ENCODE measurements around the gene DLGAP1.

The DLGAP1 gene

GRCh38 chr18:3855966-3856365 lies 599.1 kb downstream of the DLGAP1 start:
- H3K27ac ChIP-seq (ENCODE audit: low read depth, low read length, poor library complexity, severe bottlenecking) = no peak overlapping the region
- no peaks in the 10 kb centered on the region for H3K4me1 ChIP-seq (ENCODE audit: insufficient read depth, low read length, severe bottlenecking)
- no peaks in the 10 kb centered on the region for H4K20me1 ChIP-seq (ENCODE audit: insufficient read depth, low read length)
- no peaks in the 10 kb centered on the region for H3K27me3 ChIP-seq (ENCODE audit: insufficient read depth, low read length)
- no peaks in the 10 kb centered on the region for H3F3A ChIP-seq (ENCODE audit: insufficient read depth, low read length)
- H3K4me3 ChIP-seq (ENCODE audit: low read depth, low read length, poor library complexity, severe bottlenecking) = no peak overlapping the region
- no peaks in the 10 kb centered on the region for H3K79me2 ChIP-seq (ENCODE audit: insufficient read depth, low read length)
- H3K9me2 ChIP-seq (ENCODE audit: low read depth, low read length) = no peaks in the 10 kb centered on the region
- no peak overlapping the region for H3K9ac ChIP-seq (ENCODE audit: low read length)
- H3K36me3 ChIP-seq (ENCODE audit: insufficient read depth, low read length) = no peaks in the 10 kb centered on the region; the same call in 1 of the 2 replicates
- TF ChIP-seq EZH2 (IDR thresholded peaks at IDR 0.05; ENCODE audit: borderline replicate concordance, low read length) = no peak
- no peak for TF ChIP-seq CTCF (IDR thresholded peaks at IDR 0.05; ENCODE audit: low read length)
- no peaks in the 10 kb centered on the region for H3K9me3 ChIP-seq (ENCODE audit: low read length)
- no peak overlapping the region for H2AFZ ChIP-seq (ENCODE audit: low read length)
- no peak overlapping the region for H3K4me2 ChIP-seq (ENCODE audit: low read length)

GRCh38 chr18:3852321-3852720 lies 602.8 kb downstream of the DLGAP1 start:
- no peaks in the 10 kb centered on the region for H3K79me2 ChIP-seq (ENCODE audit: insufficient read depth, low read length)
- H3K9me3 ChIP-seq (ENCODE audit: low read length) = no peaks in the 10 kb centered on the region
- no peak overlapping the region for H2AFZ ChIP-seq (ENCODE audit: low read length)

GRCh38 chr18:3851159-3851558 lies 603.9 kb downstream of the DLGAP1 start:
- Histone ChIP-seq H4K20me1 (ENCODE audit: insufficient read depth, low read length) (no peaks in the 10 kb centered on the region), H2AFZ (ENCODE audit: low read length) (no peak overlapping the region), H3K4me3 (ENCODE audit: low read depth, low read length, poor library complexity, severe bottlenecking) (no peak overlapping the region)

More at GRCh38 chr18:3852321-3852720, 602.8 kb downstream of the DLGAP1 start:
- no peaks in the 10 kb centered on the region; the same call in 1 of the 2 replicates for H3K36me3 ChIP-seq (ENCODE audit: insufficient read depth, low read length)
- no peaks in the 10 kb centered on the region for H3K27me3 ChIP-seq (ENCODE audit: insufficient read depth, low read length)
- no peaks in the 10 kb centered on the region for H3F3A ChIP-seq (ENCODE audit: insufficient read depth, low read length)
- H3K9ac ChIP-seq (ENCODE audit: low read length) = no peak overlapping the region
- H3K4me3 ChIP-seq (ENCODE audit: low read depth, low read length, poor library complexity, severe bottlenecking) = no peak overlapping the region
- no peak for TF ChIP-seq CTCF (IDR thresholded peaks at IDR 0.05; ENCODE audit: low read length)
- no peak for TF ChIP-seq EZH2 (IDR thresholded peaks at IDR 0.05; ENCODE audit: borderline replicate concordance, low read length)
- no peak overlapping the region for H3K4me2 ChIP-seq (ENCODE audit: low read length)
- no peak overlapping the region for H3K27ac ChIP-seq (ENCODE audit: low read depth, low read length, poor library complexity, severe bottlenecking)
- H3K9me2 ChIP-seq (ENCODE audit: low read depth, low read length) = no peaks in the 10 kb centered on the region
- no peaks in the 10 kb centered on the region for H4K20me1 ChIP-seq (ENCODE audit: insufficient read depth, low read length)
- H3K4me1 ChIP-seq (ENCODE audit: insufficient read depth, low read length, severe bottlenecking) = no peaks in the 10 kb centered on the region

More at GRCh38 chr18:3851159-3851558, 603.9 kb downstream of the DLGAP1 start:
- Histone ChIP-seq H3F3A (ENCODE audit: insufficient read depth, low read length) (no peaks in the 10 kb centered on the region), H3K79me2 (ENCODE audit: insufficient read depth, low read length) (no peaks in the 10 kb centered on the region), H3K27me3 (ENCODE audit: insufficient read depth, low read length) (no peaks in the 10 kb centered on the region), H3K4me2 (ENCODE audit: low read length) (no peak overlapping the region), H3K36me3 (ENCODE audit: insufficient read depth, low read length) (no peaks in the 10 kb centered on the region; the same call in 1 of the 2 replicates), H3K9me3 (ENCODE audit: low read length) (no peaks in the 10 kb centered on the region), H3K9ac (ENCODE audit: low read length) (no peak overlapping the region), H3K4me1 (ENCODE audit: insufficient read depth, low read length, severe bottlenecking) (no peaks in the 10 kb centered on the region), H3K27ac (ENCODE audit: low read depth, low read length, poor library complexity, severe bottlenecking) (no peak overlapping the region), H3K9me2 (ENCODE audit: low read depth, low read length) (no peaks in the 10 kb centered on the region)
- no peak for TF ChIP-seq EZH2 (IDR thresholded peaks at IDR 0.05; ENCODE audit: borderline replicate concordance, low read length)
- TF ChIP-seq CTCF (IDR thresholded peaks at IDR 0.05; ENCODE audit: low read length) = no peak

Data from OCI-LY1 (cell line).